A204.1 (cell line): Measurements from ENCODE around the gene ITPR1.
"Not testable (repeated sequence)": the region's sequence is repeated elsewhere in the genome, so short reads cannot be mapped to it uniquely, and the experiment has no call there.

Source experiments
- FAIRE-seq: peaks from 2 replicates; lab custom pipeline; 2012; peaks lifted over from hg19 to GRCh38; lab: Jason Lieb, UNC

Gene ITPR1

GRCh38 chr3:4597208-4597985, 104.2 kb downstream of the ITPR1 start:
- FAIRE-seq, result no peak

DNA sequence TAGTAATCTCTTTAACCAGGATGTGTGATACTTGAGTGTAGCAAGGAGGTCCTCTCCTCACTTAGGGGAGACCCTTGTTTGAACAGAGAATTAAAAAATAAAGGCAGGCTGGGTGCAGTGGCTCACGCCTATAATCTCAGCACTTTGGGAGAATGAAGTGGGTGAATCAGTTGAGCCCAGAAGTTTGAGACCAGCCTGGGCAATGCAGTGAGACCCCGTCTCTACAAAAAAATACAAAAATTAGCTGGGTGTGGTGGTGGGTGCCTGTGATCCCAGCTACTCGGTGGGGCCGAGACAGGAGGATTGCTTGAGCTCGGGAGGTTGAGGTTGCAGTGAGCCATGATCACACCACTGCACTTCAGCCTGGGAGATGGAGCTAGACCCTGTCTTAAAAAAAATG, 105.1 kb downstream of the ITPR1 start:
- FAIRE-seq, result not testable (repeated sequence)

DNA sequence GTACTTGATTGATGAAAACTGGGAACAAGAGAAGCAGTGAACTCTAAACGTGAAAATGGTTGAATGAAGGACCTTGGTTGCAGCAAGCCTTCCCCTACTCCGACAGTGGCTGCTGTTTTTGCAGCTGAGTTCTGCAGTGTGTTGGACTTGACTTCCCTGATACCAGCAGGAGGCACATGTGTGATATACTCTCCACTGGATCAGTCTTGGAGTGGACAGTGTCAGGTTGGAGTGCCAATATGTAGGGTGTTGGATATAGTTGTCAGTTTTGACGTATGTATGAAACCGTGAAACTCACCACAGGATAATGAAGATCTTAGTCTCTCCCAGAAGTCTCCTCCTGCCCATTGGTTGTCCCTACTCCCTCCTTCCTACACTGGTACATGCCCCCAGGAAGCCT, 106.5 kb downstream of the ITPR1 start:
- FAIRE-seq, result no peak

GRCh38 chr3:4600493-4600892, 107.3 kb downstream of the ITPR1 start:
- no peak for FAIRE-seq

GRCh38 chr3:4601892-4602291, 108.7 kb downstream of the ITPR1 start:
- FAIRE-seq, result no peak

- FAIRE-seq, result no peak
Observed at GRCh38 chr3:4604693-4605092, 111.5 kb downstream of the ITPR1 start.

- FAIRE-seq, result no peak
Observed at GRCh38 chr3:4606911-4607310, 113.8 kb downstream of the ITPR1 start.

- no peak for FAIRE-seq
Observed at GRCh38 chr3:4613366-4613765, 120.2 kb downstream of the ITPR1 start.

GRCh38 chr3:4614070-4614469, 120.9 kb downstream of the ITPR1 start:
- no peak for FAIRE-seq

GRCh38 chr3:4614927-4615326, 121.8 kb downstream of the ITPR1 start:
- FAIRE-seq, result no peak

- no peak for FAIRE-seq
Observed at GRCh38 chr3:4615750-4616149, 122.6 kb downstream of the ITPR1 start.

DNA sequence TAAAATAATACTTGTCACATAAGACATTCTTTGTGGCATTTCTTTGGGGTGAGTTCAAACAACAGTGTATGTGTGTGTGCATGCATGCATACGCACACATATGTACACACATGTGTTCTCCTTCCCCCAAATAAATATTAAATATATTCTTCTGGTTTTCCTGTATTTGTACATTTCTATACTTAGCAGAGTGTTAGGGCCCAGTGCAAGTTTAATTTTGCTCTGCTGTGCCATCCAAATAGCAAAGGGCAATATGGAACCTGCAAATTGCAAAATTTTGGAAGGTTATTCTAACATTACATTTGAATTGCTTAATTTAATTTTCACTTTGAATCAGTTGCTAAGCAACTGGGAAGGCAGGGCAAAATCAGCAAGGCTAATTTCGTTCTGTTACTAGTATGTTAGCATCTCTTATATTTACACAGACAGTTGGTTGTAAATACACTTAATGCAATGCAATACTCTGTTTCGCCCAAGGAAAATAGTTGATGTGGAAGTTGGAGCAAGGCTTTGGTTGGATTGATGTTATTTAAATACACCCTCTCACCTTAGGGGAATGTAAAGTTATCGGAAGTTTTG, 130.4 kb downstream of the ITPR1 start:
- no peak for FAIRE-seq

DNA sequence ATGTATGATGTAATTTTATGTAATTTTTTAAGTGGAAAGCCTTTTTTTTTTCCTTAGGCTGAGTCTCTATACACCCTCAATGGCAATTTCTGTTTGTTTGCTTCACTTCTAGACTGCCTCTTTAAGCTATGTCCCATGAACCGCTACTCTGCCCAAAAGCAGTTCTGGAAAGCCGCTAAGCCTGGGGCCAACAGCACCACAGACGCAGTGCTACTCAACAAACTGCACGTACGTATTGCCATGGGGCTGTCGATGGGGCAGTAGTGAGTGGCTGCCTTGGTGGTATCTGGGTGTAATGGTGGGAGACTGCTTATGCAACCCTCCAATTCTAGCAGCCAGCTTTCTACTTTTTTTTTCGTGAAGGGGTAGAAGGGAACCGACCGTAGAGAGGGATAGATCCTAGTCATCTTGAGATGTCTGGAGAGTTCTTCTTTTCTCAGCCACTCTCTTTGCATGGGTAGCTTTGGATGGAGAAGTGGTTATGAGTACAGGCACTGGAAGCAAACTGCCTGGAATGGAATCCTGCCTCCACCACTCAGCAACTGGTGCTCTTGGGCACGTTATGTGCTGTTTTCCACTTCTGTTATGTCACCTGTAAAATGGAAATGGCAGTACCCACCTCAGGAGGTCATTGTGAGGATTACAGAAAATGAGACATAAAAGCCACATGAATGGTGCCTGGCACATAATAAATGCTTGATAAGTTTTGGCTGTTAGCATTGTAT, 134.7 kb downstream of the ITPR1 start:
- FAIRE-seq, result no peak

DNA sequence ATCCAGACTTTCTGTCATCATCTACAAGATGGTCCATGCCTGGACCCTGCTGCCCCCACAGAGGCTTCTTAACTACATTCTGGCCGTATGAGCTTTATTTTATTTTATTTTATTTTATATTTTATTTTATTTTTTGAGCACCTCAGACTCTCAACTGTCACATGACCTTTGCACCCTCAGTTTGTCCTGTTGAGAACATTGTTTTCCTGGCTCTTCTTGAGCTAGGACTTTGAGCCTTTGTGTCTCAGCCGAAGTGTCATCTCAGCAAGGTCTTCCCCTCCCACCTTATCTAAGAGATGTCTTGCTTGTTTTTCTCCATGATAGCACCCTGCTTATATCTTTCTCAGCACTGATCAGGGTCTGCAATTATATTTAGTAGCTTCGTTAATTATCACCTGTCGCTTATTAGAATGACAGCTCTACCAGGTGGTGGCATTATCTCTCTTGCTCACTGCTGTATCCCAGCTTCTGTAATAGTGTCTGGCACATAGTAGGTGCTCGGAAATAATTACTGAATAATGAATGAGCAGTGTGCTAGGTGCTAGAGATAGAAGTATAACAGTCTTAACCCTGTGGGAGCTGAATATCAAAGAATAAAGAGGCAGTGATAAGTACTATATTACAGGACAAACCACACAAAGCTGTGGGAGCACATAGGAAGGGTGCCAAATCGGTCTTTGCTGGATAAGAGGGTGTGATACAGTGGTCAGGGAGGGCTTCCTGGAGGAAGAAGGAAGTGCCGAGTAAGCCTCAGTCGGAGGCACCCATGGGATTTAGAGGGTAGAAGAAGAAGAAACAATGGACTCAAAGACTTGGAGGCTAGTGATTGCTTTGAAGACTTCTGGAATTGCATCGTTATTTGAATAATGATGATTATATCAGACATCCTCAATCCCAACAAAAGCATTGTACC, 136.2 kb downstream of the ITPR1 start:
- FAIRE-seq, result no peak

GRCh38 chr3:4633078-4634004, 140.2 kb downstream of the ITPR1 start:
- peak; percentile 73 for FAIRE-seq

DNA sequence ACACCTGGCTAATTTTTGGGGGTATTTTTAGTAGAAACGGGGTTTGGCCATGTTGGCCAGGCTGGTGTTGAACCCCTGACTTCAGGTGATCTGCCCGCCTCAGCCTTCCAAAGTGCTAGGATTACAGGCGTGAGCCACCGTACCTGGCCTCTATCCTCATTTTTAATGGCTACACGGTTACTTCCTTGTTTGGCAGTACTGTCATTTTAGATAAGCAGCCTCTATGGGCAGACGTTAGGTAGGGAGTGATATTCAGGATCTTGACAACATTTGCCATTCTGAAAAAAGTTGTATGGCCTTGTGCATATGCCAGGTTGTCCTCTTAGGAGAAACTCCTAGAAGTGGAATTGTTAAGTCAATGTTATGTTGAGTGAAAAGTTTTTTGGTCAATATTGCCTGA, 141.7 kb downstream of the ITPR1 start:
- FAIRE-seq, result no peak

- no peak for FAIRE-seq
Observed at GRCh38 chr3:4637265-4637664, 144.1 kb downstream of the ITPR1 start.

DNA sequence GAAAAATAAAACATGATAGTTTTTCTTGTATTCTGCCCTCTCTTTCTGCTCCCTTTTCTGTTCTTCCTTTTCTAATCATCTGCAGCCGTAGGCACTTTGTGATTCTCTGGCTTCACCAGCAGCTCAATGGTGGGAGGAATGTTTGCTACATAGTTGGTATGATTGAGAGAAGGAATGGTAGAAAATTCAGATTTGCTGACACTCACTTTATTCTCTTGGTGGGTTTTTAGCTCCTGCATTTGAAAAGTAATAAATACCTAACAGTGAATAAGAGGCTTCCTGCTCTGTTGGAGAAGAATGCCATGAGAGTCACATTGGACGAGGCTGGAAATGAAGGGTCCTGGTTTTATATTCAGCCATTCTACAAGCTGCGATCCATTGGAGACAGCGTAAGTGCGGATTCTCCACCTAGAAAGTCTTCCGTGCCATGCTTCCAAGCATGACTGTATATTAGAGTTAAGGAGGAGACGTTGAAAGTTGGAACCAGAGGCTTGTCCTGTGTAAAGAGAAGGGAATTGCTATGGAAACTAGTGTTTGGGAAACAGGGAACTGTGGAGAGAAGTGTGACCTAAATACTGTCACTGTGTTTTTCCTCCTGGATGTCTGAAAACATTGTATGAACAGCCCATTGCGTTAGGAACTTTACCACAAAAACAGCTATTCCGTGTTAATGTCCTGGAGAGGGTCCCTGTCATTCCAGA, 148.9 kb downstream of the ITPR1 start:
- no peak for FAIRE-seq

DNA sequence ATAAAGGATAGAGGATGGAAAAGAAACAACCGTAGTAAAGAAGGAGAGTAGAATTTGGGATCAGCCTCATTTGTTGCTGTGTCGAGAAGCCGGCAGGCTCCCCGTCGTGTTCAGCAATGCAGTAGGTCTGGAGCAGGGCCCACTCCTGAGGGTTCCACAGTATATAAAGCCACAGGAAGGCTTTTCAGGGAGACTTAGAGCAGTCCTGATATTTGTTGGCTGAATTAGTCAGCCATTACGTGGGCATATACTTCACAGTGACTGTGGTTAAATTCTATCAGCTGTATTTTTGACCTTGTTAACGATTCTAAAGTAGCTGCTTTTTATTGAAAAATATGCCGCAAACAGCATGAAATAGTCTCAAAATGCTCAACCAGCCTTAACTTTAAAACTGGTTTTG, 149.5 kb downstream of the ITPR1 start:
- no peak for FAIRE-seq

GRCh38 chr3:4643904-4644547, 150.9 kb downstream of the ITPR1 start:
- no peak for FAIRE-seq
